GM18517 (cell line): ENCODE measurements around the gene TRIM43B.
"Not testable (repeated sequence)": the region's sequence is repeated elsewhere in the genome, so short reads cannot be mapped to it uniquely, and the experiment has no call there.

Experiments used
- ATAC-seq: cut with Tn5 transposase; IDR thresholded peaks from one replicate; pipeline ENCODE4 v1.9.1; 2021; ENCODE audit warnings: mild to moderate bottlenecking, moderate library complexity; ENCODE audit not compliant: unreplicated experiment

TRIM43B gene

GRCh38 chr2:95484654-95485053 lies at the start of gene TRIM43B:
Gene TRIM43B, minus strand, starts transcription at chr2:95484754. Its CDS starts 2,040 bp downstream, at chr2:95482714.
- ATAC-seq = not testable (repeated sequence)

GRCh38 chr2:95531254-95531771 lies 46.8 kb upstream of the TRIM43B start:
- ATAC-seq = peak; percentile 31

GRCh38 chr2:95530734-95531133 lies 46.2 kb upstream of the TRIM43B start:
- ATAC-seq = peak; percentile 64

- no peak for ATAC-seq
Measured at GRCh38 chr2:95526360-95527341, 42.1 kb upstream of the TRIM43B start.

- no peak for ATAC-seq
Measured at GRCh38 chr2:95525294-95526035, 40.9 kb upstream of the TRIM43B start.

DNA sequence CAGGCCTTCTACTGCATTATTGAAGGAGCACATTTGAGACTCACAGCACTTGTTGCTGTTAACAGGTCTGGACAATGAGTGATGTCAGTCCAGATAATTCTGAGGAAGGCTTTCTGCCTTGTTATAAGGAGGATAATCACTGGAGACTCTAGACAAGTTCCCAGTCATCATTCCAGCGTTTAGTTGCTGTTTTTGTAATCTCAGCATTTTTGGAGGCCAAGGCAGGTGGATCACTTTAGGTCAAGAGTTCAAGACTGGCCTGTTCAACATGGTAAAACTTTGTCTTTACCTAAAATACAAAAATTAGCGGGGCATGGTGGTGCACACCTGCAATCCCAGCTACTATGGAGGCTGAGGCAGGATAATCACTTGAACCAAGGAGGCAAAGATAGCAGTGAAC lies 39.6 kb upstream of the TRIM43B start:
- no peak for ATAC-seq

GRCh38 chr2:95514718-95515117 lies 30.2 kb upstream of the TRIM43B start:
- ATAC-seq = no peak

DNA sequence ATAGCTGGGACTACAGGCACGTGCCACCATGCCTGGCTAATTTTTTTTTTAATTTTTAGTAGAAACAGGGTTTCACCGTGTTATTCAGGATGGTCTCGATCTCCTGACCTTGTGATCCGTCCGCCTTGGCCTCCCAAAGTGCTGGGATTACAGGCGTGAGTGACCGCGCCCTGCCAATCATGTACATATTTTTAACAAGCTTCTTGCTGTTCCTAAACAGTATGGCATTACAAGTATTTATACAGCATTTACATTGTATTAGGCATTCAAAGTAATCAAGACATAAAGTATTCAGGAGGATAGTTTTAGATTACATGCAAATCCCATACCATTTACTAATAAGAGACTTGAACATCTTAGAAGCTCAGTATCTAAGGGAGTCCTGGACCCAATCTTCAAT lies 29.7 kb upstream of the TRIM43B start:
- ATAC-seq = not testable (repeated sequence)

GRCh38 chr2:95509408-95509807 lies 24.9 kb upstream of the TRIM43B start:
- no peak for ATAC-seq

DNA sequence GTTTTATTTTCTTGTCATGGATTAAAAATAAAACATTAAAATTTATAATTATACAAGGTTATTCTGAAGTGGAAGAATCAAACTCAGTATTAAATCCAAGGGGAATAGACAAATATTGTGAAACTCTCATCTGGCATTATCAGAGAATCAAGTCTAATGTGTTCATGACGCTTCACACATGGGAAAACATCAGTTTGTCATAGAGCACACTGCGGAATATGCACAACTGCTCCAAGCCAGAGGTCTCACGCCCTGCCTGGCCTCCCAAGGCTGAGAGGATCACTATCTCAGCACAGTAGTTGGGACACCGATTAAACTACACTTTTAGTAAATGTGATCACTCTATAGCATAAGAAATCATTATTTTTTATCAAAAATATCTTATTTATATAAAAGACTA lies 20.7 kb upstream of the TRIM43B start:
- no peak for ATAC-seq

DNA sequence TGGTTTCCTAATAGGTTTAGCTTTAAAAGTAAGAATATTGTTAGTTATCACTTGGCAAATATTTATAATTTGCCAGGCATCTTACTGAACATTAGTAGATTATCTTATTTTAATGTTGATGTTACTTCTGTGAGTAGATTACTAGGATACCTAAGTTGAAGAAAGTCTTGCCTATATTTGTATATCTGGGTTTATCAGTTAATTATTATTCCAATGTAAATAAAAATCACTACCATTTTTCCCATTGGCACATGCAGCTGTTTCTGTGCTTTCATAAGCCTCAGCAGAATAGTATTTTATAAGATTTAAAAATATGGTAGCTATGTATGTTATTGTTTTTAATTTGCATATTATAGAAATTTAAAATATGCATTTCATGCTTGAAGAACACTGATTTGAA lies 16.3 kb upstream of the TRIM43B start:
- ATAC-seq = no peak

DNA sequence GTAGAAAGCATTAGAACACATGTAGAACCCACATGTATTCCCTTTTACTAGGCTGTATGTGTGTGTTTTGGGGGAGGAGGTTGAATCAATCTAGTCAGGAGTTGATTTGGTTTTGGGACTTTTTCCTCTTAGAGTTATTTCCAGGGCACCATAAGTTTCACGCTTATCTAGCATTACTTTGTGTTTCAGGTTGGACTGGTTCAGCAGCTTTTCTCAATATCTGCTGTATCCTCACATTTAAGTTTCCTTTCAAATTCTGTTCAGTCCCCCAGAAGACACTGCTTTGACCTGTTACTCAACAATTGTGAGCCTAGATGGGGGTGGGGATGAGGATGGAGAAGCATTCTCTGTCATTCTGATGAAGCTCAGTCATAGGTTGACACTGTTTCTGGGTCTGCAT lies 7.5 kb upstream of the TRIM43B start:
- not testable (repeated sequence) for ATAC-seq

DNA sequence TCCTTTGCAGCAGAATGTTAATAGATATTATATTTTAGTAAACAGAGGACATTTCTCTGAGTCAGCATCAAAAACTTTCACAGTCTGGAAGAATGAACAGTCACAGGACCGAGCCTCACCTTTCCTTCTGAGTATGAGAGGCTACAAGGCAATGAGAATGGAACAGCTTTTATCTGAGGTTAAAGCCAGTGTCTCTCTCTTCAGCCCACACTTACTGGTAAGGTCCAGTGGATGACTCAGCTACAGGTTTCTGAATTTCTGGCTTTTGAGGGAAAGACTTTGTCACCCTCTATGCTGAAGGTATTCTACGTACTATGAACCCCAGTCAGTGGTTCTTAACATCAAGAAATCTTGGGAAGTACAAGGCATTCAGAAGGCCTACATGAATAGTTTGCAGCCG lies 9.5 kb downstream of the TRIM43B start:
- ATAC-seq = not testable (repeated sequence)

DNA sequence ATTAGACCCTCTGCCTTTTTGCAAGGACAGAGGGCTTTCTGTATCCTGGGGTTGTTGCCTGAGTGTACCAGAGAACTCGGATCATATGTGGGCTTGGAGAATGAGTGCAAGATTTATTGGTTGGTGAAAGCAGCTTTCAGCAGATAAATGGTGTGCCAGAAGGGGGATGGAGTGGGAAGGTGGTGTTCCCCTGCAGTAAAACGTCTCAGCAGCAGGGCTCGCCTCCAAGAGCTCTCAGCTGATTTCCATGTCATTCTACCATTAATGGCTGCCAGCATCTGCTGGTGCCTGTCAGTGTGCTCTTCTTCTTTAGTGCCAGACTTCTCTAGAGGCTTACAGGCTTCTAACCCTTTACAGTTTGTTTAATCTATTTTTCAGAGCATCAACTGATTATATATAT lies 16.6 kb downstream of the TRIM43B start:
- not testable (repeated sequence) for ATAC-seq

DNA sequence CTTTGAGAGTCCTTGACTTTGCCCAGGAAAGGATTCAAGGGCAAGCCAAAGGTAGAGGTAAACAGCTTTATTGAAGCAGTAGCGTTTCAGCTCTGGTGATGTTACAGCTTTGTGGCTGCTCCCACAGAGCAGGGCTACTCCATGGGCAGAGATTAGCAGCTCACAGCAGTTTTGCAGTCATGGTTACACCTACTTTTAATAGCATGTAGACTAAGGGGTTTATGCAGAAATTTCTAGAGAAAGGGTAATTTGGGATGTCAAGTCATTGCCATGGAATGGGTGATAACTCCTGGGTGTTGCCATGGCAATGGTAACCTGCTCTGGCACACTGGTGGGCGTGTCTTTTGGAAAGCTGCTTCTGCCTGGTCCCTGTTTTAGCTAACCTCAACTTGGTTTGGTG lies 18.0 kb downstream of the TRIM43B start:
- not testable (repeated sequence) for ATAC-seq

DNA sequence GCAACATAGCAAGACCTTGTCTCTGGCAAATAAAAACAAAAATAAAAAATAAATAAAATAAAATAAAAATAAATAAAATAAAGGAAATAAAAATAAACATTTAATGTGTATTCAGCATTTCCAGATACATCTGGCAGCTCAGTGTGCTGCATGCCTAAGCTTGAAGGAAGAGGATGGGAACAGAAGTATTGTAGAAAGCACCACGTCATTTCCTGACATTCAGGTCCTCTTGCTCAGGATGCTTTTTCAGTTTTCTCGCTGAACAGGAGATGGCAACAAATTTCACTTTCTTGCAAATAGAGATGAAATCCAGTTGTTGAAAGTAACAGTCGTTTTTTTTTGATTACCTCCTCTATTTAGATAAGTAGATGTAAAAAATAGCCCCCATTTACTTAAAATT lies 21.3 kb downstream of the TRIM43B start:
- not testable (repeated sequence) for ATAC-seq

- ATAC-seq = not testable (repeated sequence)
Measured at GRCh38 chr2:95445317-95445716, 39.2 kb downstream of the TRIM43B start.

DNA sequence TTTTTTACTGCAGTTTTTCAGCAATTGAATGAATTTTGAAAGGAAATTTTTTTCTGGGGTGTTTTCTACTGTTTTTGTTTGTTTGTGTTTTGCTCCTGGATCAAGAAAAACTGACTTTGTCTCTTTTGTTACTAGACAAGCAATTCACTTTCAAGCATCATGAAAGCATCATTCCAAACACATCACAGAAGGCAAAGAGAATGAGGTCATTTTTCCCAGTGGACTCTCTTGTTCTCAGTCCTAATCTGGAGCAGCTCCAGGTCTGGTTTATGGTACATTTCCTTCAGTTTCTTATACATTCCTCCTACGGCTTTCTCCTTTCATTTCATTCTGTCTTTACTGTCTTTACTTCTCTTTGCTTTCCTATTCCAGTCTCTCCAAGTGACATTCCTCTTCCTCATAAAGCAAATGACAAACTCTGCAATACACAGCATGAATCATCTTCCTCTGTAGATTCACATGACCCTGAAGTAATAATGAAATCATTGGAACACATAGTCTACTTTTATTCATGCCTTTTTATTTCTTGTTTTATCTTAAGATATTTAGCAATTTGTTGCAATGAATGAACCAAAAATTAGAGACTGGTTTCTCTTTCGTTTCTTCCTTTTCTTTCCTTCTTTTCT lies 42.0 kb downstream of the TRIM43B start:
- ATAC-seq = not testable (repeated sequence)

DNA sequence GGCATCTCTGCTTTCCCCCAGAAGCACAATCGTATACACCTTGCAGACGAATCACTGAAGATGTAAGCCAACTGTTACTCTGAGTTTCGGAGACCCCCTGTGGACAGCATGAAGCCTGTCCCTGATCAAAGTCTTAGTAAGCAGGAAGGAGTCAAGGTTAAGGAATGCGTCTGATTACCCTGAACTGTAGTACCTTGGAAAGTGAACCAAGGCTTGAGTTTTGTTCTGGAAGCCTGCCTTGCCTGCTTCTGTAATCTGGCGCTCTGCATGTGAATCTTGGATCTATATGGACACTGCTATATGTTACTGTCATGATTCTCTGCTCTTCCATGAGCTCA lies 48.7 kb downstream of the TRIM43B start:
- ATAC-seq = not testable (repeated sequence)

DNA sequence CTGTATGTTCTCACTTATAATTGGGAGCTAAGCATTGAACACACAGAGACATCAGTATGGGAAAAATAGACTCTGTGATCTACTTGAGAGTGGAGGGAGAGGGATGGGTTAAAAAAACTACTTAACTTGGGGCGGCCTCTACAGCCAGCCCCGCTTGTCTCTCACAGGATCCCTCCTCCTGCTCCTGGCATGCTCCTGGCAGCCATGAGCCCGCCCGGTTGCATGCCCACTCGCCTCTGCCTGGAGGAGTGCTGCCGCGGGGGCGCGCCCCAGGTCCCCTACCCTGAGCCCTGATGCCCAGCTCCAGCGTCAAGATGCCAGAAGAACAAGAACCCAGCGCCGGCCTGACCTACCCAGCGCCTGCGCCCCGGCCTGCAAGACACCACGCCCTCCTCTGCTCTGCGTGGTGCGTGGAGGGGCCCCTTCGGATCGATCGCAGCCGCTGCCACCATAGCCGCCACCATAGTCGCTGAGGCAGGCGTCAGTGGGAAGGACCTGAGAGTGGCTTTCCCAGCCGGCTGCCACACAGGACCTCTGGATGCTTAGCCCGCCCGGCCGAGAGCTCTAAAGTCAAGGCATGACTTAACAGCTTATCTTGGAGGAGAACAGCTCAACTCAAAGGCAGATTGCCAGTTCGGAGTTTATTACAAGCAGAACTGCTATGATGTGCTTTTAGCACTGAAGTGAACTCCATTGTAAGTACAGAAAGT lies 49.2 kb downstream of the TRIM43B start:
- ATAC-seq = not testable (repeated sequence)
